Measurements from ENCODE around the gene CLCF1.

DNA sequence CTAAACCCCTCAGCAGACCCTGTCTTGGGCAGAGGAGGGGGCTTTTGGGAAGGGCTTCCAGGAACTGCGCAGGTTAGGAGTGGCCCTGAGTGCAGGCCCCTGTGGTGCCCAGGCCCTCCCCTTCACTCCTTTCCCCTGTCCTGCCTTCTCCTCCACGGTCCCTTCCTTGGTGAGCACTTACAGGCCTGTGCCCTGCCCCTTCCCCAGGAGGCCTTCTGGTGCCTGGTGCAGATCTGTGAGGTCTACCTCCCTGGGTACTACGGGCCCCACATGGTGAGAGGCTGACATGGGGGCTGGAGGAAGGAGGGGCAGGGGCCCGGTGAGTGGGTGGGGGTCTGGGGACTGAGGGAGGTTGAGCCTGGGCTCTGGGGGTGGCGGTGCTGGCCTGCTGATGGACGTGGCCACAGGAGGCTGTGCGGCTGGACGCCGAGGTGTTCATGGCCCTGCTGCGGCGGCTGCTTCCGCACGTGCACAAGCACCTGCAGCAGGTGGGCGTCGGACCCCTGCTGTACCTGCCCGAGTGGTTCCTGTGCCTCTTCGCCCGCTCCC, 33.1 kb upstream of the CLCF1 start:
- TF ChIP-seq POLR2AphosphoS5 (IDR thresholded peaks at IDR 0.05; ENCODE audit: low read length) (no peak), GABPA (IDR thresholded peaks at IDR 0.05; ENCODE audit: low read depth) (no peak), POLR2A (IDR thresholded peaks at IDR 0.05; ENCODE audit: low read depth, low read length) (no peak), YY1 (IDR thresholded peaks at IDR 0.05; ENCODE audit: low read depth, low read length) (no peak), CBFB (IDR thresholded peaks at IDR 0.05; ENCODE audit: low read depth) (no peak), SMAD1 (IDR thresholded peaks at IDR 0.05; ENCODE audit: low read depth, partially characterized antibody) (no peak)
- TF ChIP-seq, protein P1, sequence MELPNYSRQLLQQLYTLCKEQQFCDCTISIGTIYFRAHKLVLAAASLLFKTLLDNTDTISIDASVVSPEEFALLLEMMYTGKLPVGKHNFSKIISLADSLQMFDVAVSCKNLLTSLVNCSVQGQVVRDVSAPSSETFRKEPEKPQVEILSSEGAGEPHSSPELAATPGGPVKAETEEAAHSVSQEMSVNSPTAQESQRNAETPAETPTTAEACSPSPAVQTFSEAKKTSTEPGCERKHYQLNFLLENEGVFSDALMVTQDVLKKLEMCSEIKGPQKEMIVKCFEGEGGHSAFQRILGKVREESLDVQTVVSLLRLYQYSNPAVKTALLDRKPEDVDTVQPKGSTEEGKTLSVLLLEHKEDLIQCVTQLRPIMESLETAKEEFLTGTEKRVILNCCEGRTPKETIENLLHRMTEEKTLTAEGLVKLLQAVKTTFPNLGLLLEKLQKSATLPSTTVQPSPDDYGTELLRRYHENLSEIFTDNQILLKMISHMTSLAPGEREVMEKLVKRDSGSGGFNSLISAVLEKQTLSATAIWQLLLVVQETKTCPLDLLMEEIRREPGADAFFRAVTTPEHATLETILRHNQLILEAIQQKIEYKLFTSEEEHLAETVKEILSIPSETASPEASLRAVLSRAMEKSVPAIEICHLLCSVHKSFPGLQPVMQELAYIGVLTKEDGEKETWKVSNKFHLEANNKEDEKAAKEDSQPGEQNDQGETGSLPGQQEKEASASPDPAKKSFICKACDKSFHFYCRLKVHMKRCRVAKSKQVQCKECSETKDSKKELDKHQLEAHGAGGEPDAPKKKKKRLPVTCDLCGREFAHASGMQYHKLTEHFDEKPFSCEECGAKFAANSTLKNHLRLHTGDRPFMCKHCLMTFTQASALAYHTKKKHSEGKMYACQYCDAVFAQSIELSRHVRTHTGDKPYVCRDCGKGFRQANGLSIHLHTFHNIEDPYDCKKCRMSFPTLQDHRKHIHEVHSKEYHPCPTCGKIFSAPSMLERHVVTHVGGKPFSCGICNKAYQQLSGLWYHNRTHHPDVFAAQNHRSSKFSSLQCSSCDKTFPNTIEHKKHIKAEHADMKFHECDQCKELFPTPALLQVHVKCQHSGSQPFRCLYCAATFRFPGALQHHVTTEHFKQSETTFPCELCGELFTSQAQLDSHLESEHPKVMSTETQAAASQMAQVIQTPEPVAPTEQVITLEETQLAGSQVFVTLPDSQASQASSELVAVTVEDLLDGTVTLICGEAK (IDR thresholded peaks at IDR 0.05; ENCODE audit: borderline replicate concordance): no peak
- TF ChIP-seq, protein P2, sequence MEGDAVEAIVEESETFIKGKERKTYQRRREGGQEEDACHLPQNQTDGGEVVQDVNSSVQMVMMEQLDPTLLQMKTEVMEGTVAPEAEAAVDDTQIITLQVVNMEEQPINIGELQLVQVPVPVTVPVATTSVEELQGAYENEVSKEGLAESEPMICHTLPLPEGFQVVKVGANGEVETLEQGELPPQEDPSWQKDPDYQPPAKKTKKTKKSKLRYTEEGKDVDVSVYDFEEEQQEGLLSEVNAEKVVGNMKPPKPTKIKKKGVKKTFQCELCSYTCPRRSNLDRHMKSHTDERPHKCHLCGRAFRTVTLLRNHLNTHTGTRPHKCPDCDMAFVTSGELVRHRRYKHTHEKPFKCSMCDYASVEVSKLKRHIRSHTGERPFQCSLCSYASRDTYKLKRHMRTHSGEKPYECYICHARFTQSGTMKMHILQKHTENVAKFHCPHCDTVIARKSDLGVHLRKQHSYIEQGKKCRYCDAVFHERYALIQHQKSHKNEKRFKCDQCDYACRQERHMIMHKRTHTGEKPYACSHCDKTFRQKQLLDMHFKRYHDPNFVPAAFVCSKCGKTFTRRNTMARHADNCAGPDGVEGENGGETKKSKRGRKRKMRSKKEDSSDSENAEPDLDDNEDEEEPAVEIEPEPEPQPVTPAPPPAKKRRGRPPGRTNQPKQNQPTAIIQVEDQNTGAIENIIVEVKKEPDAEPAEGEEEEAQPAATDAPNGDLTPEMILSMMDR (IDR thresholded peaks at IDR 0.05 in 2 of 3, conservative IDR thresholded peaks at IDR 0.05 in 1 of 3; ENCODE audit: control insufficient read depth in 2 of 3, extremely low read depth in 1 of 3, insufficient read depth in 1 of 3, low read depth in 3 of 3, low read length in 3 of 3): no peak
- TF ChIP-seq, protein P3, sequence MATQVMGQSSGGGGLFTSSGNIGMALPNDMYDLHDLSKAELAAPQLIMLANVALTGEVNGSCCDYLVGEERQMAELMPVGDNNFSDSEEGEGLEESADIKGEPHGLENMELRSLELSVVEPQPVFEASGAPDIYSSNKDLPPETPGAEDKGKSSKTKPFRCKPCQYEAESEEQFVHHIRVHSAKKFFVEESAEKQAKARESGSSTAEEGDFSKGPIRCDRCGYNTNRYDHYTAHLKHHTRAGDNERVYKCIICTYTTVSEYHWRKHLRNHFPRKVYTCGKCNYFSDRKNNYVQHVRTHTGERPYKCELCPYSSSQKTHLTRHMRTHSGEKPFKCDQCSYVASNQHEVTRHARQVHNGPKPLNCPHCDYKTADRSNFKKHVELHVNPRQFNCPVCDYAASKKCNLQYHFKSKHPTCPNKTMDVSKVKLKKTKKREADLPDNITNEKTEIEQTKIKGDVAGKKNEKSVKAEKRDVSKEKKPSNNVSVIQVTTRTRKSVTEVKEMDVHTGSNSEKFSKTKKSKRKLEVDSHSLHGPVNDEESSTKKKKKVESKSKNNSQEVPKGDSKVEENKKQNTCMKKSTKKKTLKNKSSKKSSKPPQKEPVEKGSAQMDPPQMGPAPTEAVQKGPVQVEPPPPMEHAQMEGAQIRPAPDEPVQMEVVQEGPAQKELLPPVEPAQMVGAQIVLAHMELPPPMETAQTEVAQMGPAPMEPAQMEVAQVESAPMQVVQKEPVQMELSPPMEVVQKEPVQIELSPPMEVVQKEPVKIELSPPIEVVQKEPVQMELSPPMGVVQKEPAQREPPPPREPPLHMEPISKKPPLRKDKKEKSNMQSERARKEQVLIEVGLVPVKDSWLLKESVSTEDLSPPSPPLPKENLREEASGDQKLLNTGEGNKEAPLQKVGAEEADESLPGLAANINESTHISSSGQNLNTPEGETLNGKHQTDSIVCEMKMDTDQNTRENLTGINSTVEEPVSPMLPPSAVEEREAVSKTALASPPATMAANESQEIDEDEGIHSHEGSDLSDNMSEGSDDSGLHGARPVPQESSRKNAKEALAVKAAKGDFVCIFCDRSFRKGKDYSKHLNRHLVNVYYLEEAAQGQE (IDR thresholded peaks at IDR 0.05; ENCODE audit: low read depth, low read length): no peak
- TF ChIP-seq, protein P4, sequence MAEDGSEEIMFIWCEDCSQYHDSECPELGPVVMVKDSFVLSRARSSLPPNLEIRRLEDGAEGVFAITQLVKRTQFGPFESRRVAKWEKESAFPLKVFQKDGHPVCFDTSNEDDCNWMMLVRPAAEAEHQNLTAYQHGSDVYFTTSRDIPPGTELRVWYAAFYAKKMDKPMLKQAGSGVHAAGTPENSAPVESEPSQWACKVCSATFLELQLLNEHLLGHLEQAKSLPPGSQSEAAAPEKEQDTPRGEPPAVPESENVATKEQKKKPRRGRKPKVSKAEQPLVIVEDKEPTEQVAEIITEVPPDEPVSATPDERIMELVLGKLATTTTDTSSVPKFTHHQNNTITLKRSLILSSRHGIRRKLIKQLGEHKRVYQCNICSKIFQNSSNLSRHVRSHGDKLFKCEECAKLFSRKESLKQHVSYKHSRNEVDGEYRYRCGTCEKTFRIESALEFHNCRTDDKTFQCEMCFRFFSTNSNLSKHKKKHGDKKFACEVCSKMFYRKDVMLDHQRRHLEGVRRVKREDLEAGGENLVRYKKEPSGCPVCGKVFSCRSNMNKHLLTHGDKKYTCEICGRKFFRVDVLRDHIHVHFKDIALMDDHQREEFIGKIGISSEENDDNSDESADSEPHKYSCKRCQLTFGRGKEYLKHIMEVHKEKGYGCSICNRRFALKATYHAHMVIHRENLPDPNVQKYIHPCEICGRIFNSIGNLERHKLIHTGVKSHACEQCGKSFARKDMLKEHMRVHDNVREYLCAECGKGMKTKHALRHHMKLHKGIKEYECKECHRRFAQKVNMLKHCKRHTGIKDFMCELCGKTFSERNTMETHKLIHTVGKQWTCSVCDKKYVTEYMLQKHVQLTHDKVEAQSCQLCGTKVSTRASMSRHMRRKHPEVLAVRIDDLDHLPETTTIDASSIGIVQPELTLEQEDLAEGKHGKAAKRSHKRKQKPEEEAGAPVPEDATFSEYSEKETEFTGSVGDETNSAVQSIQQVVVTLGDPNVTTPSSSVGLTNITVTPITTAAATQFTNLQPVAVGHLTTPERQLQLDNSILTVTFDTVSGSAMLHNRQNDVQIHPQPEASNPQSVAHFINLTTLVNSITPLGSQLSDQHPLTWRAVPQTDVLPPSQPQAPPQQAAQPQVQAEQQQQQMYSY (CRISPR knock-in tag; IDR thresholded peaks at IDR 0.05): no peak
